Common myeloid progenitor, CD34-positive (primary cell): ENCODE data around the gene BPTF.
"Not testable (repeated sequence)": the region's sequence is repeated elsewhere in the genome, so short reads cannot be mapped to it uniquely, and the experiment has no call there.

Experiments
- CTCF ChIA-PET: fragments of 350-600 bp; sonication (Branson Sonifier 250); formaldehyde crosslinking; loops from one replicate; lab custom pipeline; 2021; ENCODE audit warnings: antibody characterized with exemption; lab: Charles Lee
- POLR2A ChIA-PET: fragments of 350-600 bp; sonication (Branson Sonifier 250); formaldehyde crosslinking; loops from one replicate; lab custom pipeline; 2021; ENCODE audit warnings: antibody characterized with exemption; lab: Charles Lee
- DNase-seq, 3 donors: peaks; one replicate each; pipeline versions ENCODE4 v3.0.0 to v3.0.0-alpha.2; 2013
- H3K27ac ChIP-seq, 2 experiments: 1 replicate in 1 of 2; 2 replicates in 1 of 2; pipeline ENCODE4 v1.7.0; 2013; ENCODE audit warnings: inconsistent platforms in 2 of 2, low read length in 2 of 2, mild to moderate bottlenecking in 2 of 2, low read depth in 1 of 2, moderate library complexity in 1 of 2; ENCODE audit not compliant: severe bottlenecking in 2 of 2, insufficient read depth in 1 of 2, poor library complexity in 1 of 2
- H3K27me3 ChIP-seq, 5 experiments: replicated peaks in 2 of 5; 1 replicate in 3 of 5; 2 replicates in 2 of 5; pipeline versions ENCODE4 v1.6.1 to v1.7.0; 2013; ENCODE audit warnings: low read length in 4 of 5, mild to moderate bottlenecking in 2 of 5, moderate library complexity in 2 of 5, inconsistent platforms in 1 of 5; ENCODE audit not compliant: insufficient read depth in 5 of 5, control insufficient read depth in 4 of 5
- H3K36me3 ChIP-seq, 4 experiments: 1 replicate in 2 of 4; 2 replicates in 2 of 4; pipeline versions ENCODE4 v1.6.1 to v1.7.0; 2013; ENCODE audit warnings: low read length in 3 of 4, control low read depth in 1 of 4, mild to moderate bottlenecking in 1 of 4; ENCODE audit not compliant: control insufficient read depth in 4 of 4, insufficient read depth in 4 of 4
- H3K4me1 ChIP-seq, 4 experiments: 1 replicate in 3 of 4; 2 replicates in 1 of 4; pipeline versions ENCODE4 v1.6.1 to v1.7.1; 2013; ENCODE audit warnings: low read length in 3 of 4, mild to moderate bottlenecking in 3 of 4, control low read depth in 1 of 4, inconsistent platforms in 1 of 4, moderate library complexity in 1 of 4; ENCODE audit not compliant: control insufficient read depth in 4 of 4, insufficient read depth in 4 of 4; ENCODE audit errors: control extremely low read depth in 1 of 4
- H3K4me3 ChIP-seq, 7 experiments: 1 replicate in 4 of 7; 2 replicates in 3 of 7; pipeline versions ENCODE4 v1.5.1 to v1.7.0; 2013; ENCODE audit warnings: mild to moderate bottlenecking in 7 of 7, low read length in 6 of 7, moderate library complexity in 6 of 7, inconsistent platforms in 2 of 7, low read depth in 2 of 7, control low read depth in 1 of 7; ENCODE audit not compliant: insufficient read depth in 4 of 7, control insufficient read depth in 1 of 7; ENCODE audit errors: extremely low read depth in 1 of 7
- H3K9me3 ChIP-seq, 5 experiments: 1 replicate in 4 of 5; 2 replicates in 1 of 5; pipeline versions ENCODE4 v1.6.1 to v1.7.1; 2013; ENCODE audit warnings: low read length in 4 of 5, mild to moderate bottlenecking in 2 of 5, inconsistent platforms in 1 of 5, low read depth in 1 of 5, moderate library complexity in 1 of 5; ENCODE audit not compliant: control insufficient read depth in 4 of 5, insufficient read depth in 2 of 5; ENCODE audit errors: control extremely low read depth in 1 of 5
- WGBS: methylation state at CpG from one replicate; pipeline ENCODE4 v1.1.5; 2013; ENCODE audit not compliant: insufficient coverage; 5-methylcytosine and 5-hydroxymethylcytosine counted together

The BPTF gene

DNA sequence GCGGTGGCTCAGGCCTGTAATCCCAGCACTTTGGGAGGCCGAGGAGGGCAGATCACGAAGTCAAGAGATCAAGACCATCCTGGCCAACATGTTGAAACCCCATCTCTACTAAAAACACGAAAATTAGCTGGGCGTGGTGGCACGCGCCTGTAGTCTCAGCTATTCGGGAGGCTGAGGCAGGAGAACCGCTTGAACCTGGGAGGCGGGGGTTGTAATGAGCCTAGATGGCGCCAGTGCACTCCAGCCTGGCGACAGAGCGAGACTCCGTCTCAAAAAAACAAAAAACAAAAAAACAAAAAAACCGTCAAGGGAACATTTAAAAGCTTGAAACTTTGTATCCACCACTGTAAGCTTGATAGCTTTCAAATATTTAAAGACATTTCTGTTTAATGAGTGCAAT is 197.2 kb downstream of the BPTF start:
- not testable (repeated sequence) for H3K4me3 ChIP-seq, H3K27me3 ChIP-seq, H3K4me1 ChIP-seq, H3K9me3 ChIP-seq, DNase-seq, H3K27ac ChIP-seq, H3K36me3 ChIP-seq
- CTCF ChIA-PET, result interaction anchor here (1.2 kb wide), 1 partner anchor 16 kb away, joined by 4 read pairs; no protein-coding TSS in a partner anchor
- POLR2A ChIA-PET, result interaction anchor here (0.5 kb wide), 1 partner anchor 9 kb away, joined by 5 read pairs; no protein-coding TSS in a partner anchor
- 99% methylated on average over 10 of the region's 15 CpGs for WGBS

DNA sequence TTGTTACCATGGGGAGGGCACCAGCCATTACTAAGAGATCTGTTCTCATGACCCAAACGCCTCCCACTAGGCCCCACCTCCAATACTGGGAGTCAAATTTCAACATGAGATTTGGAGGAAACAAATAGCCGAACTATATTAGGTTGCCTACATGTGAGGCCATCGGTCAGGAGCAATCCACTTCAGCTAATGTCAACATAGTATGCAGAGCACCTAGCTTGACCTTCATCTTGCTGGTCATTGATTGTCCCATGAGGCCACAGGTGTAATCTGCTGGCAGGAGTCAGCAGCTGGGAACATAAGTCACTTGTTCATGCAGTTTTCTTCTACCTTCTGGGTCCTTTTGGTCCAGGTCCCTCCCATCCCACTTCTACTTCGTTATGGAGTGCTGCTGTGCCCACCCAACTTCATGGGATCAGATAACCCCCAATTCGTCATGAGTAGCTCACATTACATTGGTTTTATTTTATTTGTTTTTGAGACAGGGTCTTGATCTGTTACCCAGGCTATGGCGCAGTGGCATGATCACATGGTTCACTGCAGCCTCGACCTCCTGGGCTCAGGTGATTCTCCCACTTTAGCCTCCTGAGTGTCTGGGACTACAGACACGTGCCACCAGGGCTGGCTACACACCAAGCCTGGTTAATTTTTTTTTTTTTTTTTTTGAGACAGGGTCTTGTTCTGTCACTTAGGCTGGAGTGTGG is 204.4 kb downstream of the BPTF start:
- no peaks in the 10 kb centered on the region for H3K27me3 ChIP-seq
- H3K36me3 ChIP-seq, result no peaks in the 10 kb centered on the region
- DNase-seq, result no peak
- ChIA-PET POLR2A (no interaction called here), CTCF (interaction anchor here (1.2 kb wide), 1 partner anchor 10 kb away, joined by 3 read pairs; no protein-coding TSS in a partner anchor)
- WGBS, result 98% methylated on average over 4 of the region's 8 CpGs
- H3K9me3 ChIP-seq, result no peaks in the 10 kb centered on the region
- H3K4me3 ChIP-seq, result no peak overlapping the region
- H3K27ac ChIP-seq, result no peak overlapping the region
- H3K4me1 ChIP-seq, result peaks cover 0 to 2% (median 0%) of the 10 kb centered on the region in 4 experiments
